HepG2 (cell line): Measurements from ENCODE around the gene FAM222B. TPM values are rescaled to one million over a fixed set of nuclear protein-coding genes. Genes with fewer than 3 reads are reported as not detected.

Experiments used
- ARID4A ChIP-seq: sonication (generic); formaldehyde crosslinking; IDR thresholded peaks from 2 replicates; pipeline ENCODE4 v1.5.0; 2020; ENCODE audit warnings: mild to moderate bottlenecking, missing genetic modification reagents, borderline replicate concordance
- IKZF4 ChIP-seq: sonication (generic); formaldehyde crosslinking; IDR thresholded peaks from 2 replicates; pipeline ENCODE4 v1.5.1; 2020; ENCODE audit warnings: borderline replicate concordance, mild to moderate bottlenecking, low read depth, missing genetic modification reagents; ENCODE audit errors: not compliant biosample characterization
- ISL2 ChIP-seq: sonication (generic); formaldehyde crosslinking; IDR thresholded peaks from 2 replicates; pipeline ENCODE4 v1.5.0; 2020; ENCODE audit warnings: missing genetic modification reagents
- KDM4B ChIP-seq: sonication (generic); formaldehyde crosslinking; IDR thresholded peaks from 2 replicates; pipeline ENCODE4 v1.4.0; 2020; ENCODE audit warnings: missing genetic modification reagents
- PHF20 ChIP-seq: sonication (generic); formaldehyde crosslinking; IDR thresholded peaks from 2 replicates; pipeline ENCODE4 v1.5.0; 2020; ENCODE audit warnings: mild to moderate bottlenecking, missing genetic modification reagents
- POLR2A ChIP-seq, 2 experiments: IDR thresholded peaks; 2 replicates each; pipeline ENCODE4 v1.6.1; 2011; ENCODE audit warnings: low read depth in 2 of 2, low read length in 2 of 2, mild to moderate bottlenecking in 1 of 2, moderate library complexity in 1 of 2; ENCODE audit not compliant: insufficient read depth in 1 of 2
- UBTF ChIP-seq: sonication (generic); formaldehyde crosslinking; IDR thresholded peaks from 2 replicates; pipeline ENCODE4 v1.4.0; 2020; ENCODE audit warnings: mild to moderate bottlenecking, missing genetic modification reagents
- ZBTB4 ChIP-seq: sonication (generic); formaldehyde crosslinking; IDR thresholded peaks from 2 replicates; pipeline ENCODE4 v1.4.0; 2020; ENCODE audit warnings: missing genetic modification reagents, mild to moderate bottlenecking, borderline replicate concordance
- ZNF740 ChIP-seq: sonication (generic); formaldehyde crosslinking; IDR thresholded peaks from 2 replicates; pipeline ENCODE4 v1.4.0; 2020; ENCODE audit warnings: missing genetic modification reagents
- ZNF800 ChIP-seq: sonication (generic); formaldehyde crosslinking; IDR thresholded peaks from 2 replicates; pipeline ENCODE4 v1.4.0; 2020; ENCODE audit warnings: missing genetic modification reagents
- ZXDC ChIP-seq: sonication (generic); formaldehyde crosslinking; IDR thresholded peaks from 2 replicates; pipeline ENCODE4 v1.5.0; 2020; ENCODE audit warnings: mild to moderate bottlenecking, missing genetic modification reagents
- polyA plus RNA-seq, 8 experiments: library from polyadenylated mRNA; depleted of rRNA in 3 of 8; stranded (reverse) in 7 of 8; unstranded in 1 of 8; fragments of >200 nt; fragmentation: Illumina TruSeq in 4 of 8; extraction: Trizol in 4 of 8; gene quantifications; 2 replicates each; pipeline versions ENCODE4 v1.2.1 to v1.2.3, GENCODE V29; 2011 to 2016; ENCODE audit warnings: low read depth in 4 of 8, missing spikeins in 1 of 8, mixed read lengths in 1 of 8; ENCODE audit not compliant: insufficient read depth in 1 of 8
- total RNA-seq, 5 experiments: library from RNA; depleted of rRNA; stranded (reverse); fragments of >200 nt; fragmentation: Illumina TruSeq; extraction: Trizol; gene quantifications; 2 replicates each; pipeline ENCODE4 v1.2.3, GENCODE V29; 2016; ENCODE audit warnings: low read depth in 1 of 5

FAM222B gene
- total and polyA plus RNA-seq, 2 of the 13 experiments (the other 11 are each of a cell fraction or from before 2014, with no cell fraction given), result 3.5 to 7.3 TPM

- 0 out of 2 replicates have a peak, but pooled peaks have one; percentile 46 for TF ChIP-seq ZXDC (CRISPR knock-in tag)
- TF ChIP-seq ISL2 (CRISPR knock-in tag), result 0 out of 2 replicates have a peak, but pooled peaks have one; percentile 5
- TF ChIP-seq ZNF740 (CRISPR knock-in tag), result 0 out of 2 replicates have a peak, but pooled peaks have one; percentile 16
- TF ChIP-seq ZBTB4 (CRISPR knock-in tag), result 0 out of 2 replicates have a peak, but pooled peaks have one; percentile 10
- no peak for TF ChIP-seq KDM4B
- TF ChIP-seq ZNF800 (CRISPR knock-in tag), result no peak
- TF ChIP-seq UBTF (CRISPR knock-in tag), result peak; percentile 83
- peak; percentile 41; the same call in 1 of the 2 replicates for TF ChIP-seq PHF20 (CRISPR knock-in tag)
- peak; percentile 40 for TF ChIP-seq IKZF4
- peak; percentile 79 for TF ChIP-seq ARID4A
- peak; percentile 58 to 79 for TF ChIP-seq POLR2A (IDR thresholded peaks at IDR 0.05; ENCODE audit: insufficient read depth in 1 of 2, low read depth in 2 of 2, low read length in 2 of 2)
Observed at GRCh38 chr17:28842282-28843012, at the start of gene FAM222B (continued).
